ENCODE data around the gene FBXO34.

Gene FBXO34

GRCh38 chr14:55387121-55387520 is 115.9 kb downstream of the FBXO34 start:
- DNase-seq: no peak

- DNase-seq: no peak
Measured at GRCh38 chr14:55388160-55388559, 116.9 kb downstream of the FBXO34 start.

GRCh38 chr14:55389330-55389729 is 118.1 kb downstream of the FBXO34 start:
- DNase-seq: no peak

- DNase-seq: peak; percentile 76
Measured at GRCh38 chr14:55398679-55399078, 127.5 kb downstream of the FBXO34 start.

GRCh38 chr14:55399183-55399582 is 128.0 kb downstream of the FBXO34 start:
- no peak for DNase-seq

- no peak for DNase-seq
Measured at GRCh38 chr14:55399852-55400251, 128.6 kb downstream of the FBXO34 start.

- DNase-seq: no peak
Measured at GRCh38 chr14:55401751-55402150, 130.5 kb downstream of the FBXO34 start.
